Retina (tissue), 1 donor: Measurements from ENCODE around the gene SPNS2.
A peak's percentile ranks its signal among the peaks of the same experiment; 100 is the strongest.

Experiments used
- DNase-seq: peaks from one replicate; pipeline ENCODE4 v3.0.0-alpha.2; 2016

The SPNS2 gene

GRCh38 chr17:4504188-4504587 is 5.5 kb downstream of the SPNS2 start:
- no peak for DNase-seq

GRCh38 chr17:4505187-4505586 is 6.5 kb downstream of the SPNS2 start:
- DNase-seq: no peak

GRCh38 chr17:4506175-4506813 is 7.6 kb downstream of the SPNS2 start:
- DNase-seq: no peak

GRCh38 chr17:4506892-4507291 is 8.2 kb downstream of the SPNS2 start:
- no peak for DNase-seq

- no peak for DNase-seq
Observed at GRCh38 chr17:4507361-4508111, 8.9 kb downstream of the SPNS2 start.

- DNase-seq: no peak
Observed at GRCh38 chr17:4508207-4508606, 9.5 kb downstream of the SPNS2 start.

GRCh38 chr17:4509401-4509800 is 10.7 kb downstream of the SPNS2 start:
- no peak for DNase-seq

GRCh38 chr17:4509923-4510617 is 11.4 kb downstream of the SPNS2 start:
- DNase-seq: no peak

GRCh38 chr17:4510618-4510941 is 11.9 kb downstream of the SPNS2 start:
- no peak for DNase-seq

GRCh38 chr17:4511199-4511932 is 12.7 kb downstream of the SPNS2 start:
- DNase-seq: no peak

GRCh38 chr17:4512156-4513112 is 13.8 kb downstream of the SPNS2 start:
- DNase-seq: no peak

GRCh38 chr17:4513113-4514032 is 14.7 kb downstream of the SPNS2 start:
- DNase-seq: no peak

GRCh38 chr17:4514206-4514605 is 15.5 kb downstream of the SPNS2 start:
- no peak for DNase-seq

- DNase-seq: no peak
Observed at GRCh38 chr17:4514779-4515178, 16.1 kb downstream of the SPNS2 start.

GRCh38 chr17:4515501-4515900 is 16.8 kb downstream of the SPNS2 start:
- no peak for DNase-seq

- no peak for DNase-seq
Observed at GRCh38 chr17:4516735-4517134, 18.1 kb downstream of the SPNS2 start.

GRCh38 chr17:4518901-4519300 is 20.2 kb downstream of the SPNS2 start:
- no peak for DNase-seq

GRCh38 chr17:4519361-4519788 is 20.7 kb downstream of the SPNS2 start:
- DNase-seq: peak; percentile 62

GRCh38 chr17:4520060-4520893 is 21.6 kb downstream of the SPNS2 start:
- no peak for DNase-seq
